Measurements from ENCODE around the gene ASCL3. TPM values are rescaled to one million over a fixed set of nuclear protein-coding genes. Genes with fewer than 3 reads are reported as not detected.
"Not testable (repeated sequence)": the region's sequence is repeated elsewhere in the genome, so short reads cannot be mapped to it uniquely, and the experiment has no call there.

The ASCL3 gene
- total and polyA plus RNA-seq, 8 donors: 0.21 to 0.60 (median 0.26) TPM; not detected in 5

DNA sequence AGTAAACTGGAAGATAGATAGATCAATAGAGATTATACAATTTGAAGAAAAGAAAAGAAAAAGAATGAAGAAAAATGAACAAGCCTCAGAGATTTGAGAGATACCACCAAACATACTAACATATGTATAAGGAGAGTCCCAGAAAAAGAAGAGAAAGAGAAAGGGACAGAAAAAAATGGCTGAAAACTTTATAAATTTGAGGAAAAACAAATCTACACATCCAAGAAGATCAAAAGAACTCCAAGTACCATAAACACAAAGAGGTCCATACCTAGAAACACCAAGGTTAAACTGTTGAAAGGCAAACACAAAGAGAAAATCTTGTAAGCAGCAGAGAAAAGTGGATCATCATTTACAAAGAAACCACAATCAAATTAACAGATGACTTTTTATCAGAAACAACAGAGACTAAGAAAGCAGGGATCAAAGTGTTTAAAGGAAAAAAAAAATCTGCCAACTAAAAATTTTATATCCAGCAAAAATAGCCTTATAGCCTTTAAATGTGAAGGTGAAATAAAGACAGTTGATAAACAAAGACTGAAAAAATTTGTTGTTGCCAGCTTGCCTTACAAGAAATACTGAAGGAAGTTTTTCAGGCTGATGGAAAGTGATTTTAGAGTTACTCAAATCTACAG, 43.6 kb downstream of the ASCL3 start:
- Histone ChIP-seq H3K36me3 (no peaks in the 10 kb centered on the region), H3K4me3 (no peak overlapping the region), H3K27me3 (no peaks in the 10 kb centered on the region), H3K27ac (no peak overlapping the region), H3K9me3 (peaks cover 6 to 27% of the 10 kb centered on the region in 2 donors), H3K4me1 (no peaks in the 10 kb centered on the region)
- TF ChIP-seq CTCF (IDR thresholded peaks at IDR 0.05): no peak
- no peak for ATAC-seq
- intact Hi-C loops (cut with DNase I): no loop called here
- no peak for DNase-seq

DNA sequence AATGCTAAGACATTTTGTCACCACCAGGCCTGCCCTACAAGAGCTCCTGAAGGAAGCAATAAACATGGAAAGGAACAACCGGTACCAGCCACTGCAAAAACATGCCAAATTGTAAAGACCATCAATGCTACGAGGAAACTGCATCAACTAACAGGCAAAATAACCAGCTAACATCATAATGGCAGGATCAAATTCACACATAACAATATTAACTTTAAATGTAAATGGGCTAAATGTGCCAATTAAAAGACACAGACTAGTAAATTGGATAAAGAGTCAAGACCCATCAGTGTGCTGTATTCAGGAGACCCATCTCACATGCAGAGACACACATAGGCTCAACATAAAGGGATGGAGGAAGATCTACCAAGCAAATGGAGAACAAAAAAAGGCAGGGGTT, 51.6 kb downstream of the ASCL3 start:
- H3K27ac ChIP-seq; H3K27me3 ChIP-seq; ATAC-seq; intact Hi-C loops (cut with DNase I); H3K4me3 ChIP-seq; H3K9me3 ChIP-seq; DNase-seq; H3K4me1 ChIP-seq; H3K36me3 ChIP-seq: not testable (repeated sequence)

Other genes with a start within 250 kb of the ASCL3 start
- gene AKIP1, start 31.8 kb downstream of the ASCL3 start, total RNA-seq: 10 to 100 TPM; 23.2 to 29.1 TPM
- 10 to 100 TPM; 20.1 to 25.7 (median 22.0) TPM for gene AKIP1, start 31.8 kb downstream of the ASCL3 start, polyA plus RNA-seq (ENCODE audit: insufficient read length in 6 of 6)
- gene C11orf16, start 10.1 kb downstream of the ASCL3 start, total RNA-seq: 1 to 10 TPM in 1 of 2 donors, not detected in 1; 2.0 TPM
- 1 to 10 TPM; 1.5 to 8.1 (median 4.5) TPM for gene C11orf16, start 10.1 kb downstream of the ASCL3 start, polyA plus RNA-seq (ENCODE audit: insufficient read length in 6 of 6)
- gene TMEM9B, start 21.4 kb upstream of the ASCL3 start, total RNA-seq: 10 to 100 TPM; 54.2 to 61.7 TPM
- gene TMEM9B, start 21.4 kb upstream of the ASCL3 start, polyA plus RNA-seq (ENCODE audit: insufficient read length in 6 of 6): 10 to 100 TPM; 43.4 to 54.2 (median 48.0) TPM
- gene NRIP3, start 61.0 kb upstream of the ASCL3 start, total RNA-seq: 1 to 10 TPM; 1.1 to 2.3 TPM
- 1 to 10 TPM; 2.4 to 4.8 (median 3.0) TPM for gene NRIP3, start 61.0 kb upstream of the ASCL3 start, polyA plus RNA-seq (ENCODE audit: insufficient read length in 6 of 6)
- gene SCUBE2, start 148.6 kb upstream of the ASCL3 start, total RNA-seq: 1 to 10 TPM; 2.7 to 3.9 TPM
- 10 to 100 TPM; 29.7 to 55.9 (median 41.7) TPM for gene SCUBE2, start 148.6 kb upstream of the ASCL3 start, polyA plus RNA-seq (ENCODE audit: insufficient read length in 6 of 6)

All from left lung (tissue), 10 donors.